Stimulated activated naive B cell treated with anti-CD40 and anti-IgM and Interleukin-4, amounts not matched to agents 10 μg/mL and 1 μg/mL and 100 μg/mL, for 72 hours (primary cell): ENCODE results near the gene ZRANB2.

ENCODE experiments used
- ATAC-seq, 2 donors: fragments of 150-1000 bp; cut with Tn5 transposase; replicated peaks; 2 replicates each; pipeline ENCODE4 v1.10.0; 2021; ENCODE audit warnings: moderate library complexity in 1 of 2
- DNase-seq: peaks from one replicate; pipeline ENCODE4 v3.0.0; 2021
- H3K27ac Mint-ChIP-seq: one replicate; pipeline ENCODE4 v1.8.0; 2022; ENCODE audit warnings: mild to moderate bottlenecking, mixed read lengths
- H3K27me3 Mint-ChIP-seq, 2 donors: one replicate each; pipeline ENCODE4 v1.8.0; 2022; ENCODE audit warnings: mixed read lengths in 2 of 2
- H3K36me3 Mint-ChIP-seq, 2 donors: one replicate each; pipeline ENCODE4 v1.8.0; 2022; ENCODE audit warnings: mixed read lengths in 2 of 2, mild to moderate bottlenecking in 1 of 2
- H3K4me1 Mint-ChIP-seq, 2 donors: one replicate each; pipeline ENCODE4 v1.8.0; 2022; ENCODE audit warnings: mixed read lengths in 2 of 2, mild to moderate bottlenecking in 1 of 2
- H3K4me3 Mint-ChIP-seq, 2 donors: one replicate each; pipeline ENCODE4 v1.8.0; 2022; ENCODE audit warnings: mild to moderate bottlenecking in 2 of 2, mixed read lengths in 2 of 2, moderate library complexity in 1 of 2
- H3K9me3 Mint-ChIP-seq, 2 donors: one replicate each; pipeline ENCODE4 v1.8.0; 2022; ENCODE audit warnings: mixed read lengths in 2 of 2, mild to moderate bottlenecking in 1 of 2

Gene ZRANB2

DNA sequence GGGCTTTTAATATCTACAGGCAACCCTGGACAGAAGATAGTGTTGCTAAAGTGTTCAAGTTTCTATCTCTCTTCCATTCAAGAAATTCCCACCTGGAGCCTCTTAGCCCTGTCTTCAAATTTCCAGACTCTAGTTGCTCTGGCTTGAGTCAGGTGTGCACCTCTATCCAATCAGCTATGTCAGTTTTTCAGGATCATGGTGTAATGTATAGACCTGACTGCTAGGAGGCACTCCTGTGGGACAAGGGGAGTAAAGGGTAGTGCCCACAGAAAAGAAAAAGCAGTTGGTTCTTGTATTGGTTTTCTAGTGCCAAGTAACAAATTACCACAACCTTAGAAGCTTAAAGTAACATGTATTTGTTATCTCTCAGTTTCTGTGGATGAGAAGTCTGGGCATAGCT is 6.2 kb upstream of the ZRANB2 start:
- no peaks in the 10 kb centered on the region for H3K9me3 Mint-ChIP-seq
- peaks cover 2 to 4% of the 10 kb centered on the region in 2 donors for H3K36me3 Mint-ChIP-seq
- no peak overlapping the region for H3K4me3 Mint-ChIP-seq
- H3K27me3 Mint-ChIP-seq, result peaks cover 37 to 42% of the 10 kb centered on the region in 2 donors
- H3K27ac Mint-ChIP-seq, result no peak overlapping the region
- peaks cover 0 to 1% of the 10 kb centered on the region in 2 donors for H3K4me1 Mint-ChIP-seq
- ATAC-seq, result no peak
- DNase-seq, result no peak

DNA sequence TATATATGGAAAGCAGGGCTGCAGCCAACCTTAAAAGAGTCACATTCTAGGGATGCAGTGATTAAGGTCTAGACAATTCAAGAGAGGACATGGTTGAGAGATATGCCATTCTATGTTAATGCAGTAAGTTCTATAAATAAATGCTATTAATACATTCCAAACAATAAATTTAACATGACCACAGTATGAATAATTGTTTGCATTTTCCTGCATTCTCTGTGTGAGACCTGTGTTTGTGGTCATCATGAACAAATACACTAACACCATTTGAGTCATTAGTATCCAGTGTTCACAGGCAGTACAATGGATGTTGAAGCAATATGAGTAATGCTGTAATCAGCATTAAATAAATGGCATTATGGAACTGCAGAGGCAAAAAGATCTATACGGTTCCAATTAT is 5.5 kb upstream of the ZRANB2 start:
- peaks cover 37 to 42% of the 10 kb centered on the region in 2 donors for H3K27me3 Mint-ChIP-seq
- no peak overlapping the region for H3K27ac Mint-ChIP-seq
- ATAC-seq (no peak), DNase-seq (no peak)
- no peak overlapping the region for H3K4me3 Mint-ChIP-seq
- peaks cover 3 to 8% of the 10 kb centered on the region in 2 donors for H3K36me3 Mint-ChIP-seq
- H3K9me3 Mint-ChIP-seq, result peaks cover 0 to 1% of the 10 kb centered on the region in 2 donors
- peaks cover 2 to 9% of the 10 kb centered on the region in 2 donors for H3K4me1 Mint-ChIP-seq

DNA sequence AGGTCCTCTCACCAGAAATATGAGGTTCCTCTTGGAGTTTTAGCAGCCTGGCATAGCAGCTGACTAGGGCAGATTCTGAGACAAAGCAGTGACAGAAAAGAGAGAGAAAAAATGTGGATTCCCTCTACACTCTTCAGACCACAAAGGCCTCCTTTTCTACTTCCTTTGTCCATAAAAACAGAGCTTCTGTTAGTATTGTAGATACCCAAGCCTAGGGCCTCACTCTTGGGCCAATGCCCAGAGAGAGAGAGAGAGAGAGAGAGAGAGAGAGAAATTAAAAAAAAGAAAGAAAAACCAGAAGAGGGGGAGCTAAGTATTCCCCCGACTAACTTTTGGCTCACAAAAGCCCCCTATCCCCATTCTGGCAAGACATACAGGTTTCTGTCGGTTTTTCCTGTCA is 2.4 kb upstream of the ZRANB2 start:
- H3K27me3 Mint-ChIP-seq, result peaks cover 33 to 42% of the 10 kb centered on the region in 2 donors
- H3K27ac Mint-ChIP-seq, result no peak overlapping the region
- no peak for ATAC-seq
- peaks cover 0 to 1% of the 10 kb centered on the region in 2 donors for H3K9me3 Mint-ChIP-seq
- no peak for DNase-seq
- peaks cover 5 to 15% of the 10 kb centered on the region in 2 donors for H3K4me1 Mint-ChIP-seq
- no peak overlapping the region for H3K4me3 Mint-ChIP-seq
- peaks cover 6 to 16% of the 10 kb centered on the region in 2 donors for H3K36me3 Mint-ChIP-seq

DNA sequence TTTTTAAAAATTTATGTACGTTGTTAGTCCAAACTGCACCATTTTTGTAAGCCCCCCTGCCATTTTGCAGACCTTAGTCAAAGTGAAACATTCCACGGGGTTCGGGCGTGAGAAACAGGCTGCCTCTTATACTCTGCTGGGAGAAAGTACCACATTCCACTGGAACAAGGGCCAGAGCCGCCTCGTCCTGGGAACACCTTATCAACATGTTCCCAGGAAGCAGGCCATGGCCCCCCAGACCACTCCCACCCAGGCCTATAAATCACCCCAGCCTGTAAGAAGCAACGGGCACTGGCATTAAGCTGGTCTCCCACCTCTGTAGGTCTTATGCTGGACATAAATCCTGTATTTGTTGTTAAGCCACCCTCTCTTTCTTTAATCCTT is 854 bp upstream of the ZRANB2 start:
- Mint-ChIP-seq H3K36me3 (peaks cover 8 to 16% of the 10 kb centered on the region in 2 donors), H3K27me3 (peaks cover 28 to 37% of the 10 kb centered on the region in 2 donors), H3K4me1 (peaks cover 5 to 15% of the 10 kb centered on the region in 2 donors), H3K9me3 (peaks cover 0 to 1% of the 10 kb centered on the region in 2 donors), H3K4me3 (peak overlapping the region; percentile 75 to 88), H3K27ac (peak overlapping the region; percentile 60)
- ATAC-seq (no peak), DNase-seq (no peak)

DNA sequence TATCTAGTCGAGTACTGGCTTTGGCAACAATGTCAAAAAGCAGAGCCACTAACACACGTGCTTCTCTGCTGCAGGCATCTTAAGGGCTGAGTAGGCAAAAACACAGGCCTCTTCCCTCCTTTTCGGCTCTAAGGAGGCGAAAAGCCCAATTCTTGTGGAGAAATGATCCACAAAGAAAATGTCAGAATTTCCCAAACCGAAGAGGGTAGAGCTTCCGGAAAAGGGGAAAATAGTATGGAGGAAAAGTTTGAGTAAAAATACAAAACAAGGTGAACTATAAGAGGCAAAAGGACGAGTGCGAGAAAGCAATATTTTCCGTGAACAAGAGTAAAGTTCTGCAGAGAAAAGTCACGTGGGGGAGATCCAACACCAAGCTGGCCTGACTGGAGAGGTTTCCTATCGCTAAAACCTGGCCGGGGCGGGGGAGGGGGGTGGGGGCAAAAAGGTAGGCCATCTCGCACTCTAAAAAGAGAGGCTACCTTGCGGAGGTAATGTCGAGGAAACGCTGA is 551 bp downstream of the ZRANB2 start:
- Mint-ChIP-seq H3K4me1 (peaks cover 11 to 21% of the 10 kb centered on the region in 2 donors), H3K9me3 (peaks cover 0 to 1% of the 10 kb centered on the region in 2 donors)
- ATAC-seq, result peak; percentile 48 to 52

DNA sequence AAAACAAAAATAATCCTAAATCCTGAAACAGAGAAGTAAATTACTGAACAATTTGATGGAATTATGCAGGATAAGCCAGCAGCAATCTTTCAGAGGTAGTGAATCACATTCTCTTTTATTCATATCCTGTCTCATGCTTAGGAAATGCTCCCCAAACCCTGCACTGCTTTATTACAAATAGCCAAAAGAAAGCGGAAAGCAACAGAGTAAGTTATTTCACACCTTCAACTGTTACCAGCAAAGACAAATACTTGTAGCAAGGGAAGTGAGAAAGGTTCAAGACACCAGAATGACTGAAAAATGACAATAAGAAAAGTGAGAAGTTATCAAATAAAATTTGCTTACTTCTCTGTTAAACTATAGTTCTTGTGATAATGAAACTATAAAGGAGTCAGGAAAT is 6.2 kb downstream of the ZRANB2 start:
- ATAC-seq (no peak), DNase-seq (no peak)
- Mint-ChIP-seq H3K27me3 (no peaks in the 10 kb centered on the region), H3K36me3 (peaks cover 30 to 40% of the 10 kb centered on the region in 2 donors), H3K4me1 (peaks cover 10 to 17% of the 10 kb centered on the region in 2 donors), H3K27ac (no peak overlapping the region), H3K4me3 (no peak overlapping the region), H3K9me3 (no peaks in the 10 kb centered on the region)

More for the DNA sequence above, 551 bp downstream of the ZRANB2 start:
- H3K27me3 Mint-ChIP-seq, result peaks cover 19 to 26% of the 10 kb centered on the region in 2 donors
- H3K4me3 Mint-ChIP-seq, result peak overlapping the region; percentile 88 to 96
- peaks cover 15 to 23% of the 10 kb centered on the region in 2 donors for H3K36me3 Mint-ChIP-seq
- peak overlapping the region; percentile 100 for H3K27ac Mint-ChIP-seq
- DNase-seq, result no peak

DNA sequence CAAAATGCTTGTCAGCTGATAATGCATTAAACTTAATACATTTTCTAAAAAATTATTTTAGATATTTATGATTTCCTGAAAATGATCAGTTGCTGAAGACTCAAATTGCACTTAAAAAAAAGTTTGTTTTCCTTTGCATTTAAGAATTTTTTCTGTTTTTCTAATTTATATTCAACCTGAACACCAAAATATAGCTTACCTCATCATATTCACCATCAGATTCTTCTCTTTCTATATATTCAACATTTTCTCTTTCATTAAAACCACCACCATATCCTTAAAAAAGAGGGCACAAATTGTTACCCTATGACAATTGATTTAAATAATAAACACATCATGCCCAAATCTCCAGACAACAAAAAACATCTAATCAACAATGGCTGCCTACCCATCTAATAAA is 8.6 kb downstream of the ZRANB2 start:
- Mint-ChIP-seq H3K27me3 (no peaks in the 10 kb centered on the region), H3K9me3 (no peaks in the 10 kb centered on the region), H3K4me1 (peaks cover 8 to 11% of the 10 kb centered on the region in 2 donors), H3K27ac (no peak overlapping the region), H3K4me3 (no peak overlapping the region), H3K36me3 (peaks cover 37 to 40% of the 10 kb centered on the region in 2 donors)
- ATAC-seq (no peak), DNase-seq (no peak)

DNA sequence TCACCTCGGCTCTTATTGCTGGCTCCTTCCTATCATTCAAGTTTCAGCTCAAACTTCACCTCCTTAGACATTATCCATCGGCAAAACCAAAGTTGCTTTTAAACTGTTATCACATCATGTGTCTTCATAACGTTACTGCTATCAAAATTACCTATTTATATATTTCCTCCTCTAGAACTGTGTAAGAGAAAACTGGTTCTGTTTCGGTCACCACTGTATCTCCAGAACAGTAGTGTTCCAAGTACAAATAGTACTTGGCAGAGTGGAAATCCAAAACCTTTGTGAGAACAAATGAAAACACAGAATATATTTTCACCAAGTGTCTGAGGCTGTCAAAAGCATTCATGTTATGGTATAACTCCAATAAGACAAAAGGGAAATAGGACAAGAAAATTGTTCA is 9.1 kb downstream of the ZRANB2 start:
- peaks cover 37 to 40% of the 10 kb centered on the region in 2 donors for H3K36me3 Mint-ChIP-seq
- no peak overlapping the region for H3K27ac Mint-ChIP-seq

DNA sequence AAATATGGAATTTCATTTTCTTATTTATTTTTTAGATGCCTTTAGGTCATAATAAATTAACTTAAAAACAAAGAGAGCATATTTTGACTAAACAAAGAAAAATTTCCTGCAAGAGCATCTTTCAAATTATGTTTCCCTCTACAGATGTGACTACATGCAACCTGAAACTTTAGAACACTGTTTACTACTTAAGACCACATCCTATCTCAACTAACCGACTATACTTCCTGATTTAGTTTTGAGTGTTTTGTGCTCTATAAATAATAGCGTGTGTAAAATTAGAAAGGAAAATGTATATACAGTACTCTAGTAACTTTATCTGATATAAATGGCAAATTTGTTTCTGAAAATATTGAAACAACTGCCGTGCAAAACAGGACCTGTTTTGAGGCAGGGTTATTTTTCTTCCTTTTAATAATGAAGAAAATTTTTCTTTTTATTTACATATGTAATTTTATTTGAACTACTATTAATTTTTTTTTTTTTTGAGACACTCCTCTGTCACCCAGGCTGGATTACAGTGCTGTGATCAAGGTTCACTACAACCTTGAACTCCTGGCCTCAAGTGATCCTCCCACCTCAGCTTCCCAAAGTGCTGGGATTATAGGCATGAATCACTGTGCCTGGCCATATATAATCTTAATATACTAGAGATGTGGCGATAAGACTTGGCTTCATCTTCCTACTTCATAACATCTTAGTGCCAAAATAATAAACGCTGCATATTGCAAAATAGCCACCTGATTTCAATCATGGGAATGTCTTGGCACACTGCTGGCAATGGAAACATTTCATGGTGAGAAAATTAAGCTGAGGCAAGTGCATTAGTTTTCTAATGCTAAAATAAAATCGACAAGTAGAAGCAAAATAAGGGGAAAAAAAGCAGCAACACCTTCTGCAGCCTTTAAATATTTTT is 12.3 kb downstream of the ZRANB2 start:
- ATAC-seq (peak; percentile 50 to 53), DNase-seq (no peak)
- no peak overlapping the region for H3K4me3 Mint-ChIP-seq
- no peaks in the 10 kb centered on the region for H3K27me3 Mint-ChIP-seq
- H3K9me3 Mint-ChIP-seq, result no peaks in the 10 kb centered on the region
- H3K36me3 Mint-ChIP-seq, result peaks cover 27 to 32% of the 10 kb centered on the region in 2 donors
- peaks cover 0 to 1% of the 10 kb centered on the region in 2 donors for H3K4me1 Mint-ChIP-seq
- H3K27ac Mint-ChIP-seq, result peak overlapping the region; percentile 37

More for the DNA sequence above, 9.1 kb downstream of the ZRANB2 start:
- H3K27me3 Mint-ChIP-seq, result no peaks in the 10 kb centered on the region
- H3K4me3 Mint-ChIP-seq, result no peak overlapping the region
- no peak for ATAC-seq
- no peak for DNase-seq
- no peaks in the 10 kb centered on the region for H3K9me3 Mint-ChIP-seq
- H3K4me1 Mint-ChIP-seq, result peaks cover 8 to 11% of the 10 kb centered on the region in 2 donors

DNA sequence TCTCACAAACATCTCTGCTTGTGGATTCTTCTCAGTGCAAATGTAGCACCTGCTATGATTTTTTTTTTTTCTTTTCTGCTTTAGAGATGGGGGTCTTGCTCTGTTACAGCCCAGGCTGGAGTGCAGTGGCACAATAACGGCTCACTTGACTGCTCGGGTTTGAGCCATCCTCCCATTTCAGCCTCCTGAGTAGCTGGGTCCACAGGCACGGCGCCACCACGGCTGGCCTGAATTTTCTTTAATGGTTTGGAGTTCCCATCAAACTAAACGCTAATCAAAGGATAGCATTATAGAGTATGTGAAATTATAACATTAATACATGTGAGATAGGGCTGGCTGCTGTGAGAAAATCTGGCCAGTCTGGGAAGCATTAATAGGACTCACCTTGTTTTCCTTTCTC is 26.0 kb downstream of the ZRANB2 start:
- Mint-ChIP-seq H3K9me3 (no peaks in the 10 kb centered on the region), H3K36me3 (peaks cover 20 to 21% of the 10 kb centered on the region in 2 donors), H3K4me1 (peaks cover 7 to 8% of the 10 kb centered on the region in 2 donors), H3K27ac (no peak overlapping the region), H3K27me3 (peaks cover 3% of the 10 kb centered on the region in 2 donors), H3K4me3 (no peak overlapping the region)
- ATAC-seq (no peak), DNase-seq (no peak)

DNA sequence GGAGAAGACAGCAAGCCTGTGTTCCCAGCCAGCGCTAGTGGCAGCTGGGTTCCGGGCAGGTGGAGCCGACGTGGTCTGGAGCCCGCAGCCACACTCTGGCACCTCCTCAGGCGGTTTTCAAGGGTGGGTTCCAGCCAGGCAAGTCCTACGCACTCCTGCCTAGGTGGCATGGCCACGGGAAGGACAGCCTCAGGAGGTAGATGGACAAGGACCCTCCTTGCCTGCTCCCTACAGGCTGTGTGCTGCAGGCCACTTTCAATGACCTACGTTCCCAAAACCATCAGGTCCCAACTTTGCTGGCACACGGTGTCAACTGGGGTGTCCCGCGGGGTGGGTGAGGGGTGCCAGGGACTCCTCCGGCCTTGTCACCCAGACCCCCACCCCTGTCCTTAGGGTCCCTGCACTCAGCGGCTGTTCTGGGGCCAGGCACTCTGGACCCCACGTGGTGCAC is 26.5 kb downstream of the ZRANB2 start:
- Mint-ChIP-seq H3K9me3 (no peaks in the 10 kb centered on the region), H3K27ac (no peak overlapping the region), H3K4me1 (peaks cover 7 to 8% of the 10 kb centered on the region in 2 donors), H3K36me3 (peaks cover 18% of the 10 kb centered on the region in 2 donors), H3K27me3 (peaks cover 4 to 5% of the 10 kb centered on the region in 2 donors), H3K4me3 (no peak overlapping the region)
- DNase-seq, result no peak
- peak in 1 of 2 donors; percentile 12 for ATAC-seq

DNA sequence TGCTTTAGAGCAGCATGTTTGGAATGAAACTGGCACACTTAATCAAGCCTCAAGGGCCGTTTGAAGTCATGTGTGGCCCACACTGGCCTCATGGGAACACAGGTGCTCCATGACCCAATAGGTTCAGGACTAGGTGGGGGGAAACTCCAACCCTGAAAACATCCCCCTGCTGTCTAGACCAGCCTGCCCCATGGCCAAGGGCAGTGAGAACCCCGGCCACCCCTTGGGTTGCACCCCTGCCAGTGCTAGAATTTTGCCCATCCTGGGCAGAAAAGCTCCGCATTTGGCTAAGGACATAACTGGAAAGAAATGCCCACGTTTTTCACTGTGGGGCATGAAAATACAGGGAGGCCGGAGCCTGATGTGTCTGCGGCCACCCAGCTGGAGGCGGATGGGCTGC is 27.1 kb downstream of the ZRANB2 start:
- Mint-ChIP-seq H3K27me3 (peaks cover 5 to 7% of the 10 kb centered on the region in 2 donors), H3K4me1 (peaks cover 7 to 8% of the 10 kb centered on the region in 2 donors), H3K36me3 (peaks cover 13 to 16% of the 10 kb centered on the region in 2 donors), H3K27ac (no peak overlapping the region), H3K9me3 (no peaks in the 10 kb centered on the region), H3K4me3 (no peak overlapping the region)
- ATAC-seq, result peak; percentile 31 to 64
- DNase-seq, result no peak

DNA sequence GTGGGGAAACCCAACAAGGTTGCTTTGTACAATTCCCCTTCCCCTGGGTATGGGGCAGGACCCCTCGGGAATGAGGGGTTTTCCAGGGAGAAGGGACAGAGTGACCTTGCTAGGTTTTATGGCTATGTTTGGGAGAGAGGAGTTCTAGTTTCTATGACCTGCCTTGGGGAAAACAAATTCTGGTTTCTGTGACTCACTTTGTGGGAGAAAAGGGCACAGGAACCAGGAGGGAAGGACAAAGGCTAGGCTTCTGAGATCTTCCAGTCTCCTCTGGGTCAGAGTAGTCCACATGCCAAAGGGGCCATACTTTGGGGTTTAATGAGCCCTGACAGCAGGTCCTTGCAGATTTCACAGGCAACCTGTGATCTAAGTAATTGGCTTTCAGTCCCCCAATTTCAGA is 27.7 kb downstream of the ZRANB2 start:
- H3K9me3 Mint-ChIP-seq, result no peaks in the 10 kb centered on the region
- no peak for ATAC-seq

DNA sequence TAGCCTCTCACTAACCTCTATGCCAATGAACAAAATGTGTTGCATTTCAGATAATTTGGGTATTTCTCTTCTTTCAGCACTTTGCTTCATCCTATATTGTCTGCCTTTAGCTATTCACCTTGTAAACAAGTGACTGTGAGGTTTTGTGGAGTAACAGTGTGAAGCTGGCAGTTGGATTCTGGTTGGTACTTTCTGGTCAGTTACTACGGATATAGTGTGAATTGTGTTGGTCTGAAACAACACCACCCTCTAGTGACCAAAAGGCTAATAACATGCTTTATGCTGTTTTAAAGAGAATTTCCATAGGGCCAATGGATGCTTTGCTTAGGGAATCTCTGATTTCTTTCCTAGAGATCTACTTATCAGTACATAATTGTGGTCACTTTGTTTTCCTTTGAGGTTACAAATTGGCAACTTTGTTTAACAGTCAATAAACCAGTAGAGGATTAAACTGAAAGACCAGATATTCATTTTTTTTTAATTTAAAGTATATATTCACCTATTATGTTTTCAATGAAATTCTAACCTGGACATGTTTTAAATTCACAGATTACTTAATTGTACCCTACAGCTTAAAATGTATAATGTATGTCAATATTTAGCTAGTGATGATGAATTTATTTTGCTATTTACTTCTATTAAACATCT is 30.8 kb downstream of the ZRANB2 start:
- peaks cover 4 to 11% of the 10 kb centered on the region in 2 donors for H3K36me3 Mint-ChIP-seq
- DNase-seq (no peak), ATAC-seq (peak; percentile 60)
- H3K4me1 Mint-ChIP-seq, result peaks cover 19 to 27% of the 10 kb centered on the region in 2 donors
- no peaks in the 10 kb centered on the region for H3K9me3 Mint-ChIP-seq
- H3K27ac Mint-ChIP-seq, result no peak overlapping the region
- no peak overlapping the region for H3K4me3 Mint-ChIP-seq
- H3K27me3 Mint-ChIP-seq, result peaks cover 31 to 43% of the 10 kb centered on the region in 2 donors

More for the DNA sequence above, 27.7 kb downstream of the ZRANB2 start:
- H3K4me3 Mint-ChIP-seq, result no peak overlapping the region
- peaks cover 10 to 13% of the 10 kb centered on the region in 2 donors for H3K36me3 Mint-ChIP-seq
- peaks cover 8 to 9% of the 10 kb centered on the region in 2 donors for H3K4me1 Mint-ChIP-seq
- H3K27me3 Mint-ChIP-seq, result peaks cover 7 to 13% of the 10 kb centered on the region in 2 donors
- no peak for DNase-seq
- H3K27ac Mint-ChIP-seq, result peak overlapping the region; percentile 75
